ENCODE results near the gene ZNF780B.

DNA sequence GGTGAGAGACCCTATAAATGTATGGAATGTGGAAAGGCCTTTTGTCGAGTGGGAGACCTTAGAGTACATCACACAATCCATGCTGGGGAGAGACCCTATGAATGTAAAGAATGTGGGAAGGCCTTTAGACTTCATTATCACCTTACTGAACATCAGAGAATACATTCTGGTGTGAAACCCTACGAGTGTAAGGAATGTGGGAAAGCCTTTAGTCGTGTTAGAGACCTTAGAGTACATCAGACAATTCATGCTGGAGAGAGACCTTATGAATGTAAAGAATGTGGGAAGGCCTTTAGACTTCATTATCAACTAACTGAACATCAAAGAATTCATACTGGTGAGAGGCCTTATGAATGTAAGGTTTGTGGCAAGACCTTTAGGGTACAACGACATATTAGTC, 42.0 kb downstream of the ZNF780B start:
- TF ChIP-seq SMC3 (IDR thresholded peaks at IDR 0.05) (no peak), POLR2A (IDR thresholded peaks at IDR 0.05; ENCODE audit: low read length) (no peak), RNF2 (IDR thresholded peaks at IDR 0.05; ENCODE audit: borderline replicate concordance, low read depth) (no peak), NR3C1 (IDR thresholded peaks at IDR 0.05) (no peak), KDM5A (IDR thresholded peaks at IDR 0.05) (no peak), JUN (IDR thresholded peaks at IDR 0.05) (no peak), RAD21 (conservative IDR thresholded peaks at IDR 0.05 in 1 of 2, IDR thresholded peaks at IDR 0.05 in 1 of 2) (no peak)
- TF ChIP-seq, protein P1, sequence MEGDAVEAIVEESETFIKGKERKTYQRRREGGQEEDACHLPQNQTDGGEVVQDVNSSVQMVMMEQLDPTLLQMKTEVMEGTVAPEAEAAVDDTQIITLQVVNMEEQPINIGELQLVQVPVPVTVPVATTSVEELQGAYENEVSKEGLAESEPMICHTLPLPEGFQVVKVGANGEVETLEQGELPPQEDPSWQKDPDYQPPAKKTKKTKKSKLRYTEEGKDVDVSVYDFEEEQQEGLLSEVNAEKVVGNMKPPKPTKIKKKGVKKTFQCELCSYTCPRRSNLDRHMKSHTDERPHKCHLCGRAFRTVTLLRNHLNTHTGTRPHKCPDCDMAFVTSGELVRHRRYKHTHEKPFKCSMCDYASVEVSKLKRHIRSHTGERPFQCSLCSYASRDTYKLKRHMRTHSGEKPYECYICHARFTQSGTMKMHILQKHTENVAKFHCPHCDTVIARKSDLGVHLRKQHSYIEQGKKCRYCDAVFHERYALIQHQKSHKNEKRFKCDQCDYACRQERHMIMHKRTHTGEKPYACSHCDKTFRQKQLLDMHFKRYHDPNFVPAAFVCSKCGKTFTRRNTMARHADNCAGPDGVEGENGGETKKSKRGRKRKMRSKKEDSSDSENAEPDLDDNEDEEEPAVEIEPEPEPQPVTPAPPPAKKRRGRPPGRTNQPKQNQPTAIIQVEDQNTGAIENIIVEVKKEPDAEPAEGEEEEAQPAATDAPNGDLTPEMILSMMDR (IDR thresholded peaks at IDR 0.05): no peak
- TF ChIP-seq, protein P2, sequence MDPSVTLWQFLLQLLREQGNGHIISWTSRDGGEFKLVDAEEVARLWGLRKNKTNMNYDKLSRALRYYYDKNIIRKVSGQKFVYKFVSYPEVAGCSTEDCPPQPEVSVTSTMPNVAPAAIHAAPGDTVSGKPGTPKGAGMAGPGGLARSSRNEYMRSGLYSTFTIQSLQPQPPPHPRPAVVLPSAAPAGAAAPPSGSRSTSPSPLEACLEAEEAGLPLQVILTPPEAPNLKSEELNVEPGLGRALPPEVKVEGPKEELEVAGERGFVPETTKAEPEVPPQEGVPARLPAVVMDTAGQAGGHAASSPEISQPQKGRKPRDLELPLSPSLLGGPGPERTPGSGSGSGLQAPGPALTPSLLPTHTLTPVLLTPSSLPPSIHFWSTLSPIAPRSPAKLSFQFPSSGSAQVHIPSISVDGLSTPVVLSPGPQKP (IDR thresholded peaks at IDR 0.05; ENCODE audit: low read depth, low read length): no peak
- TF ChIP-seq, protein P3, sequence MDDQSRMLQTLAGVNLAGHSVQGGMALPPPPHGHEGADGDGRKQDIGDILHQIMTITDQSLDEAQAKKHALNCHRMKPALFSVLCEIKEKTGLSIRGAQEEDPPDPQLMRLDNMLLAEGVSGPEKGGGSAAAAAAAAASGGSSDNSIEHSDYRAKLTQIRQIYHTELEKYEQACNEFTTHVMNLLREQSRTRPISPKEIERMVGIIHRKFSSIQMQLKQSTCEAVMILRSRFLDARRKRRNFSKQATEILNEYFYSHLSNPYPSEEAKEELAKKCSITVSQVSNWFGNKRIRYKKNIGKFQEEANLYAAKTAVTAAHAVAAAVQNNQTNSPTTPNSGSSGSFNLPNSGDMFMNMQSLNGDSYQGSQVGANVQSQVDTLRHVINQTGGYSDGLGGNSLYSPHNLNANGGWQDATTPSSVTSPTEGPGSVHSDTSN (IDR thresholded peaks at IDR 0.05): no peak

All from A549 (cell line).